PC-3 (cell line): ENCODE results near the gene DBR1. TPM values are rescaled to one million over a fixed set of nuclear protein-coding genes. Genes with fewer than 3 reads are reported as not detected.

Experiments used
- ATAC-seq: fragments of 200-7000 bp; cut with Tn5 transposase; 2 replicates; pipeline ENCODE4 v1.9.1; 2020; ENCODE audit warnings: mild to moderate bottlenecking, moderate library complexity
- BruUV-seq: library from RNA; stranded (reverse); fragments of 400-500 nt; replicated peaks from 2 replicates; lab custom pipeline; 2021; lab: Mats Ljungman, UMichigan
- CTCF ChIA-PET: fragments of 300-600 bp; sonication (Branson Sonifier 250); formaldehyde crosslinking; loops from one replicate; lab custom pipeline; 2022; ENCODE audit warnings: antibody characterized with exemption; lab: Charles Lee
- POLR2A ChIA-PET: fragments of 300-600 bp; sonication (Branson Sonifier 250); formaldehyde crosslinking; loops from one replicate; lab custom pipeline; 2022; ENCODE audit warnings: antibody characterized with exemption; ENCODE audit not compliant: unreplicated experiment; lab: Charles Lee
- DNase-seq: peaks from one replicate; pipeline ENCODE4 v3.0.0-alpha.2; 2015
- H2AFZ ChIP-seq: fragments of 300-600 bp; sonication (generic); 2 replicates; pipeline ENCODE4 v1.6.0; 2016; ENCODE audit warnings: antibody characterized with exemption, low read length
- H3F3A ChIP-seq: fragments of 300-600 bp; sonication (generic); one replicate; pipeline ENCODE4 v1.6.0; 2017; ENCODE audit warnings: antibody characterized with exemption, low read length, control low read depth, mild to moderate bottlenecking; ENCODE audit not compliant: unreplicated experiment
- H3K27ac ChIP-seq: fragments of 300-600 bp; sonication (generic); 2 replicates; pipeline ENCODE4 v1.5.1; 2016; ENCODE audit warnings: mild to moderate bottlenecking, low read length
- H3K27me3 ChIP-seq: fragments of 300-600 bp; sonication (generic); 2 replicates; pipeline ENCODE4 v1.6.1; 2016; ENCODE audit warnings: low read length, mixed read lengths
- H3K36me3 ChIP-seq: fragments of 300-600 bp; sonication (generic); 2 replicates; pipeline ENCODE4 v1.6.1; 2016; ENCODE audit warnings: low read depth, mixed run types, low read length, mixed read lengths
- H3K4me1 ChIP-seq: fragments of 300-600 bp; sonication (generic); 2 replicates; pipeline ENCODE4 v1.5.1; 2016; ENCODE audit warnings: low read length; ENCODE audit not compliant: insufficient read depth
- H3K4me2 ChIP-seq: fragments of 300-600 bp; sonication (generic); 2 replicates; pipeline ENCODE4 v1.6.0; 2016; ENCODE audit warnings: low read length
- H3K4me3 ChIP-seq: fragments of 300-600 bp; sonication (generic); 2 replicates; pipeline ENCODE4 v1.5.1; 2016; ENCODE audit warnings: mild to moderate bottlenecking, low read length, mixed read lengths
- H3K79me2 ChIP-seq: fragments of 300-600 bp; sonication (generic); 2 replicates; pipeline ENCODE4 v1.6.1; 2017; ENCODE audit warnings: low read length, mixed read lengths
- H3K9ac ChIP-seq: fragments of 300-600 bp; sonication (generic); 2 replicates; pipeline ENCODE4 v1.6.0; 2016; ENCODE audit warnings: mild to moderate bottlenecking, low read length
- H3K9me2 ChIP-seq: fragments of 300-600 bp; sonication (generic); replicated peaks from 2 replicates; pipeline ENCODE4 v1.6.1; 2016; ENCODE audit warnings: mixed run types, low read length, mixed read lengths
- H3K9me3 ChIP-seq: fragments of 300-600 bp; sonication (generic); 2 replicates; pipeline ENCODE4 v1.6.1; 2016; ENCODE audit warnings: low read length, mixed read lengths
- H4K20me1 ChIP-seq: fragments of 300-600 bp; sonication (generic); 2 replicates; pipeline ENCODE4 v1.6.1; 2016; ENCODE audit warnings: low read length, mixed read lengths
- CTCF ChIP-seq: fragments of 300-600 bp; sonication (generic); conservative IDR thresholded peaks from 2 replicates; pipeline ENCODE4 v1.5.1; 2017; ENCODE audit warnings: antibody characterized with exemption, low read depth, mild to moderate bottlenecking, low read length
- EZH2 ChIP-seq: fragments of 300-600 bp; sonication (generic); IDR thresholded peaks from one replicate; pipeline ENCODE4 v1.6.1; 2017; ENCODE audit warnings: antibody characterized with exemption, mild to moderate bottlenecking, low read length; ENCODE audit not compliant: unreplicated experiment
- EZH2phosphoT487 ChIP-seq: fragments of 300-600 bp; sonication (generic); IDR thresholded peaks from 2 replicates; pipeline ENCODE4 v1.6.1; 2018; ENCODE audit warnings: mild to moderate bottlenecking, antibody characterized with exemption, low read length, borderline replicate concordance
- intact Hi-C: fragments of 100-400 bp; cut with micrococcal nuclease; formaldehyde crosslinking; loops from 2 replicates; pipeline ENCODE4 v1.9.0; 2023
- total RNA-seq: library from RNA; depleted of rRNA; stranded (reverse); fragments of >200 nt; gene quantifications from 2 replicates; pipeline ENCODE4 v1.2.3, GENCODE V29; 2014

The DBR1 gene
- total RNA-seq, 1 experiment from 2014 or later, result 14.0 TPM

DNA sequence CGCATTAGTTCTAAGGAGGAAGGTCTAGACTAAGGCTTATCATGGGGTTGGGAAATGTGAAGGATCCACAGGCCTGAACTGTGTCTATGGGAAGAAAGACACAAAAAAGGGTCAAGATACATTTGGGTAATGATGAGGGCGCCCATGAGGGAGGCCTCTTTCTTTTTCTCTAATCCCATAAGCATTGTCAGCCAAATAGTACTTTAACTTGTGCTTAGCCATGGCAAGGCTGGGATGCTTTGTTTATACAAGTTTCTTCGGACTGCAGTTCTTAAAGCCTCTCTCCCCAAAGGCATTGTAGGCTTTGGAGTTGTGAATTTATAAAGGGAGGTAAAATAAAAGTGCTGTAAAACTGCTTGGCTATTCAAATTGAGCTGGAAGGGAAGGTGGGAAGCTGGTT lies 35.8 kb upstream of the DBR1 start:
- no peak for ATAC-seq
- no peaks in the 10 kb centered on the region for H3F3A ChIP-seq
- H3K36me3 ChIP-seq, result peaks cover 3% of the 10 kb centered on the region; the same call in 1 of the 2 replicates
- no peak for DNase-seq
- no peaks in the 10 kb centered on the region for H3K9me2 ChIP-seq
- intact Hi-C loops, result no loop called here
- POLR2A ChIA-PET, result no interaction called here
- no peak overlapping the region for H3K9ac ChIP-seq
- peaks cover 57% of the 10 kb centered on the region for H3K79me2 ChIP-seq
- 0 out of 2 replicates have a peak, but pooled peaks cover 15% of the 10 kb centered on the region for H4K20me1 ChIP-seq
- no peak overlapping the region for H3K4me3 ChIP-seq
- CTCF ChIA-PET, result no interaction called here
- H3K4me2 ChIP-seq, result no peak overlapping the region
- H2AFZ ChIP-seq, result no peak overlapping the region
- TF ChIP-seq EZH2 (no peak), CTCF (no peak), EZH2phosphoT487 (no peak)
- no peaks in the 10 kb centered on the region for H3K9me3 ChIP-seq
- BruUV-seq, result no TSS peak
- H3K4me1 ChIP-seq, result no peaks in the 10 kb centered on the region
- H3K27me3 ChIP-seq, result no peaks in the 10 kb centered on the region
- no peak overlapping the region for H3K27ac ChIP-seq

DNA sequence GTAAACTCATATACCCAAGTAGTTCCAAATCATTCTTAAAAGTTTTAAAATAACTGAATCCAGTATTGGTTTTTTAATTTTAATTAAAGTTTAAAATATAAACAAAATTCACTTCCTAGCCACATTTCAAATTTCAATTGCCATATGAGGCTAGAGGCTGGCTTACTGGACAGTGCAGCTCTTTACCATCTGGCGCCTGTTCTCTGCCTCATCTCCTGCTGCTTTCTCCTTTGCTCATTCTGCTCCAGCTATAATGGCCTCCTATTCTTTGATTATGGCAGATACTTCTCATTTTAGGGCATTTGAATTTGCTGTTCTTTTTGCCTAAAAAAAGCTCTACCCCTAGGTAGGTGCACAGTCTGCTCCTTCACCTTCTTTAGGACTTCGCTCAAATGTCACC lies 31.5 kb upstream of the DBR1 start:
- no peaks in the 10 kb centered on the region for H3K9me3 ChIP-seq
- no peak overlapping the region for H3K4me2 ChIP-seq
- H2AFZ ChIP-seq, result no peak overlapping the region
- no peaks in the 10 kb centered on the region for H3K27me3 ChIP-seq
- CTCF ChIA-PET, result no interaction called here
- no peak for TF ChIP-seq EZH2phosphoT487
- H3K27ac ChIP-seq, result no peak overlapping the region
- BruUV-seq, result no TSS peak
- H3K4me1 ChIP-seq, result no peaks in the 10 kb centered on the region
- peaks cover 92% of the 10 kb centered on the region for H3K79me2 ChIP-seq
- H4K20me1 ChIP-seq, result 0 out of 2 replicates have a peak, but pooled peaks cover 25% of the 10 kb centered on the region
- H3K9me2 ChIP-seq, result no peaks in the 10 kb centered on the region
- H3K36me3 ChIP-seq, result no peaks in the 10 kb centered on the region
- no peak for DNase-seq
- intact Hi-C loops, result no loop called here
- no peak overlapping the region for H3K4me3 ChIP-seq
- no peak overlapping the region for H3K9ac ChIP-seq
- ATAC-seq, result no peak
- H3F3A ChIP-seq, result no peaks in the 10 kb centered on the region
- POLR2A ChIA-PET, result no interaction called here

DNA sequence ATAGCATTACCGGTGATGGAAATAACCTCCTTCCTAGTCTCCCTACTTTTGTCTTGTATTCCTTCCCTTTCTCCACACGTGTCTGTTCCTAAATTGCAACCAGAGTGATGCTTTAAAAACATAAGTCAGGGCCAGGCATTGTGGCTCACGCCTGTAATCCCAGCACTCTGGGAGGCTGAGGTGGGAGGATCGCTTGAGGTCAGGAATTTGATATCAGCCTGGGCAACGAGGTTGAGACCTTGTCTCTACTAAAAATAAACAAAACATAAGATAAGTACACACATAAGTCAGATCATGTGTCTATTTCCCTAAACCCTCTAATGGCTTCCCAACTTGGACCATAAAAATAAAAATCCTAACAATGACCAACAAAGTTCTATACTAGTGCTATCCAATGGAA lies 30.8 kb upstream of the DBR1 start:
- Histone ChIP-seq H3K4me3 (no peak overlapping the region), H3K9ac (no peak overlapping the region), H2AFZ (no peak overlapping the region), H3K9me3 (no peaks in the 10 kb centered on the region), H3K4me2 (no peak overlapping the region), H3K36me3 (no peaks in the 10 kb centered on the region), H3K4me1 (no peaks in the 10 kb centered on the region), H3F3A (no peaks in the 10 kb centered on the region), H3K79me2 (peaks cover 93% of the 10 kb centered on the region), H3K27me3 (no peaks in the 10 kb centered on the region), H3K9me2 (no peaks in the 10 kb centered on the region), H4K20me1 (0 out of 2 replicates have a peak, but pooled peaks cover 25% of the 10 kb centered on the region), H3K27ac (no peak overlapping the region)
- BruUV-seq, result no TSS peak
- DNase-seq, result no peak
- ChIA-PET POLR2A (no interaction called here), CTCF (no interaction called here)
- TF ChIP-seq EZH2phosphoT487 (no peak), CTCF (no peak), EZH2 (no peak)
- intact Hi-C loops, result no loop called here
- ATAC-seq, result no peak
